ENCODE data around the gene BTBD19. TPM values are rescaled to one million over a fixed set of nuclear protein-coding genes. Genes with fewer than 3 reads are reported as not detected.

BTBD19 gene
- total and polyA plus RNA-seq, 9 of the 15 experiments (the other 6 are each of a cell fraction or from before 2014, with no cell fraction given) = 0.22 to 2.0 (median 0.95) TPM

GRCh38 chr1:44786138-44786840, 22.0 kb upstream of the BTBD19 start (continued):
- TF ChIP-seq RBM17 (IDR thresholded peaks at IDR 0.05; ENCODE audit: borderline replicate concordance, low read depth, low read length) (no peak), CBX2 (IDR thresholded peaks at IDR 0.05; ENCODE audit: insufficient read depth, low read length, poor library complexity, severe bottlenecking) (no peak), ZNF444 (CRISPR knock-in tag; IDR thresholded peaks at IDR 0.05) (no peak), ZNF551 (CRISPR knock-in tag; IDR thresholded peaks at IDR 0.05) (no peak), TEAD4 (IDR thresholded peaks at IDR 0.05; ENCODE audit: low read length) (no peak), TEAD4 (CRISPR knock-in tag; IDR thresholded peaks at IDR 0.05; ENCODE audit: borderline replicate concordance) (0 out of 2 replicates have a peak, but pooled peaks have one; percentile 29), NEUROD1 (IDR thresholded peaks at IDR 0.05; ENCODE audit: borderline replicate concordance, low read depth, low read length, partially characterized antibody) (no peak), ZNF507 (tag; conservative IDR thresholded peaks at IDR 0.05) (no peak), GATA2 (CRISPR knock-in tag; IDR thresholded peaks at IDR 0.05) (no peak), RNF219 (CRISPR knock-in tag; IDR thresholded peaks at IDR 0.05) (no peak), ZNF12 (CRISPR knock-in tag; IDR thresholded peaks at IDR 0.05) (no peak), ZFP36 (IDR thresholded peaks at IDR 0.05; ENCODE audit: low read depth, low read length, partially characterized antibody) (no peak), STAG1 (CRISPR knock-in tag; IDR thresholded peaks at IDR 0.05; ENCODE audit: borderline replicate concordance) (peak; percentile 90), ZNF449 (CRISPR knock-in tag; IDR thresholded peaks at IDR 0.05) (no peak), TAF9B (IDR thresholded peaks at IDR 0.05; ENCODE audit: partially characterized antibody) (no peak), ZBTB7A (IDR thresholded peaks at IDR 0.05; ENCODE audit: borderline replicate concordance, control insufficient read depth, low read depth, low read length) (peak; percentile 23; the same call in 1 of the 2 replicates), GABPB2 (CRISPR knock-in tag; conservative IDR thresholded peaks at IDR 0.05) (no peak), ETV6 (IDR thresholded peaks at IDR 0.05; ENCODE audit: borderline replicate concordance in 1 of 2, low read depth in 2 of 2, low read length in 1 of 2) (no peak), ETV6 (CRISPR knock-in tag; IDR thresholded peaks at IDR 0.05; ENCODE audit: borderline replicate concordance) (no peak)
- TF ChIP-seq, protein P1, sequence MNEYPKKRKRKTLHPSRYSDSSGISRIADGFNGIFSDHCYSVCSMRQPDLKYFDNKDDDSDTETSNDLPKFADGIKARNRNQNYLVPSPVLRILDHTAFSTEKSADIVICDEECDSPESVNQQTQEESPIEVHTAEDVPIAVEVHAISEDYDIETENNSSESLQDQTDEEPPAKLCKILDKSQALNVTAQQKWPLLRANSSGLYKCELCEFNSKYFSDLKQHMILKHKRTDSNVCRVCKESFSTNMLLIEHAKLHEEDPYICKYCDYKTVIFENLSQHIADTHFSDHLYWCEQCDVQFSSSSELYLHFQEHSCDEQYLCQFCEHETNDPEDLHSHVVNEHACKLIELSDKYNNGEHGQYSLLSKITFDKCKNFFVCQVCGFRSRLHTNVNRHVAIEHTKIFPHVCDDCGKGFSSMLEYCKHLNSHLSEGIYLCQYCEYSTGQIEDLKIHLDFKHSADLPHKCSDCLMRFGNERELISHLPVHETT (CRISPR knock-in tag; conservative IDR thresholded peaks at IDR 0.05 in 1 of 2, IDR thresholded peaks at IDR 0.05 in 1 of 2) = no peak
- TF ChIP-seq, protein P2, sequence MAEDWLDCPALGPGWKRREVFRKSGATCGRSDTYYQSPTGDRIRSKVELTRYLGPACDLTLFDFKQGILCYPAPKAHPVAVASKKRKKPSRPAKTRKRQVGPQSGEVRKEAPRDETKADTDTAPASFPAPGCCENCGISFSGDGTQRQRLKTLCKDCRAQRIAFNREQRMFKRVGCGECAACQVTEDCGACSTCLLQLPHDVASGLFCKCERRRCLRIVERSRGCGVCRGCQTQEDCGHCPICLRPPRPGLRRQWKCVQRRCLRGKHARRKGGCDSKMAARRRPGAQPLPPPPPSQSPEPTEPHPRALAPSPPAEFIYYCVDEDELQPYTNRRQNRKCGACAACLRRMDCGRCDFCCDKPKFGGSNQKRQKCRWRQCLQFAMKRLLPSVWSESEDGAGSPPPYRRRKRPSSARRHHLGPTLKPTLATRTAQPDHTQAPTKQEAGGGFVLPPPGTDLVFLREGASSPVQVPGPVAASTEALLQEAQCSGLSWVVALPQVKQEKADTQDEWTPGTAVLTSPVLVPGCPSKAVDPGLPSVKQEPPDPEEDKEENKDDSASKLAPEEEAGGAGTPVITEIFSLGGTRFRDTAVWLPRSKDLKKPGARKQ (CRISPR knock-in tag; IDR thresholded peaks at IDR 0.05) = peak; percentile 98

Data from K562 (cell line).